Lung (tissue), 12 donors: ENCODE results near the gene CPB2. TPM values are rescaled to one million over a fixed set of nuclear protein-coding genes. Genes with fewer than 3 reads are reported as not detected.

Experiments used
- ATAC-seq: fragments of 200-7000 bp; cut with Tn5 transposase; one replicate; pipeline ENCODE4 v1.9.1; 2020; ENCODE audit warnings: moderate number of reproducible peaks; ENCODE audit not compliant: insufficient read depth, low FRiP score
- DNase-seq, 3 donors: peaks; one replicate each; pipeline ENCODE4 v3.0.0-alpha.2; 2013 to 2017
- H3K27ac ChIP-seq, 2 donors: one replicate each; pipeline ENCODE4 v1.5.1; 2013; ENCODE audit warnings: mild to moderate bottlenecking in 2 of 2, moderate library complexity in 2 of 2, control low read depth in 1 of 2, inconsistent platforms in 1 of 2, low read depth in 1 of 2, low read length in 1 of 2
- H3K27me3 ChIP-seq, 3 donors: one replicate each; pipeline ENCODE4 v1.5.1; 2013; ENCODE audit warnings: low read length in 2 of 3; ENCODE audit not compliant: control insufficient read depth in 3 of 3, insufficient read depth in 3 of 3
- H3K36me3 ChIP-seq, 4 donors: one replicate each; pipeline ENCODE4 v1.5.1; 2013; ENCODE audit warnings: low read length in 4 of 4, mild to moderate bottlenecking in 1 of 4, moderate library complexity in 1 of 4; ENCODE audit not compliant: control insufficient read depth in 4 of 4, insufficient read depth in 4 of 4
- H3K4me1 ChIP-seq, 5 donors: one replicate each; pipeline ENCODE4 v1.5.1; 2013; ENCODE audit warnings: low read length in 5 of 5, mild to moderate bottlenecking in 2 of 5, moderate library complexity in 1 of 5; ENCODE audit not compliant: control insufficient read depth in 5 of 5, insufficient read depth in 5 of 5
- H3K4me3 ChIP-seq: one replicate; pipeline ENCODE4 v1.5.1; 2013; ENCODE audit warnings: mild to moderate bottlenecking, control low read depth, moderate library complexity
- H3K9ac ChIP-seq, 2 donors: one replicate each; pipeline ENCODE4 v1.5.1; 2013; ENCODE audit warnings: low read length in 2 of 2, control low read depth in 1 of 2; ENCODE audit not compliant: insufficient read depth in 1 of 2
- H3K9me3 ChIP-seq, 4 donors: one replicate each; pipeline ENCODE4 v1.5.1; 2013; ENCODE audit warnings: low read length in 3 of 4, mild to moderate bottlenecking in 1 of 4, moderate library complexity in 1 of 4; ENCODE audit not compliant: control insufficient read depth in 4 of 4, insufficient read depth in 3 of 4
- WGBS, 2 donors: extraction: QIAGEN DNeasy Blood & Tissue Kit; methylation state at CpG; one replicate each; pipeline ENCODE4 v1.1.7; 2013; 5-methylcytosine and 5-hydroxymethylcytosine counted together
- polyA plus RNA-seq, 2 donors: library from polyadenylated mRNA; stranded (reverse); fragments of 200-250 nt; gene quantifications; one replicate each; pipeline ENCODE4 v1.2.1, GENCODE V29; 2013
- total RNA-seq, 2 donors: library from RNA; depleted of rRNA in 1 of 2; stranded (reverse); fragments of >200 nt in 1 of 2; gene quantifications; one replicate each; pipeline ENCODE4 v1.2.1, GENCODE V29; 2014 to 2021
- TF ChIP-seq, protein P1 (sequence below): IDR thresholded peaks from 2 replicates; pipeline ENCODE4 v1.5.1; 2012; ENCODE audit warnings: mild to moderate bottlenecking; ENCODE audit errors: control extremely low read depth, extremely low read depth
- donor health status: control.
- donor health status: control.
- donor health status: Bipolar disorder and iron deficiency.
- donor health status: healthy.
- donor health status: DM: yes; HTN: yes; CAD: no.

Gene CPB2
- total and polyA plus RNA-seq, 4 donors, result 1.7 to 19.7 (median 16.7) TPM; not detected in 1

DNA sequence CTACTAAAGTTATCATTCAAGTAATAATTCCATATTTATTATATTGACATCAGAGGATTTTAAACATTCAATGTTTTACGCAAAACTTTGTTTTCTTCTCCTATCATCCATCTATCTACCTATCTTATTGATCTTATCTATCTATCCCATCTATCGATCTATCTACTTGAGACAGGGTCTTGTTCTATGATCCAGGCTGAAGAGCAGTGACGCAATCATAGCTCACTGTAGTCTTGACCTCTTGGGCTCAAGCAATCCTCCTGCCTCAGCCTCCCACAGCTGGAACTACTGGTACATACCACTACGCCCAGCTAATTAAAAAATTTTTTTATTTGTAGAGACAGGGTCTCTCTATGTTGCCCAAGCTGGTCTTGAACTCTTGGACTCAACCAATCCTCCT lies 79.7 kb downstream of the CPB2 start:
- H3K4me1 ChIP-seq, result peaks cover 0 to 4% (median 0%) of the 10 kb centered on the region in 5 donors
- H3K9me3 ChIP-seq, result peaks cover 0 to 2% (median 0%) of the 10 kb centered on the region in 4 donors
- no peak for DNase-seq
- no peak overlapping the region for H3K9ac ChIP-seq
- 97 to 98% methylated on average over 4 of the region's 4 CpGs for whole genome bisulfite sequencing, 2 donors
- peaks cover 0 to 8% (median 0%) of the 10 kb centered on the region in 4 donors for H3K36me3 ChIP-seq
- TF ChIP-seq, protein P1, sequence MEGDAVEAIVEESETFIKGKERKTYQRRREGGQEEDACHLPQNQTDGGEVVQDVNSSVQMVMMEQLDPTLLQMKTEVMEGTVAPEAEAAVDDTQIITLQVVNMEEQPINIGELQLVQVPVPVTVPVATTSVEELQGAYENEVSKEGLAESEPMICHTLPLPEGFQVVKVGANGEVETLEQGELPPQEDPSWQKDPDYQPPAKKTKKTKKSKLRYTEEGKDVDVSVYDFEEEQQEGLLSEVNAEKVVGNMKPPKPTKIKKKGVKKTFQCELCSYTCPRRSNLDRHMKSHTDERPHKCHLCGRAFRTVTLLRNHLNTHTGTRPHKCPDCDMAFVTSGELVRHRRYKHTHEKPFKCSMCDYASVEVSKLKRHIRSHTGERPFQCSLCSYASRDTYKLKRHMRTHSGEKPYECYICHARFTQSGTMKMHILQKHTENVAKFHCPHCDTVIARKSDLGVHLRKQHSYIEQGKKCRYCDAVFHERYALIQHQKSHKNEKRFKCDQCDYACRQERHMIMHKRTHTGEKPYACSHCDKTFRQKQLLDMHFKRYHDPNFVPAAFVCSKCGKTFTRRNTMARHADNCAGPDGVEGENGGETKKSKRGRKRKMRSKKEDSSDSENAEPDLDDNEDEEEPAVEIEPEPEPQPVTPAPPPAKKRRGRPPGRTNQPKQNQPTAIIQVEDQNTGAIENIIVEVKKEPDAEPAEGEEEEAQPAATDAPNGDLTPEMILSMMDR, result no peak
- H3K4me3 ChIP-seq, result no peak overlapping the region
- no peaks in the 10 kb centered on the region for H3K27me3 ChIP-seq
- no peak overlapping the region for H3K27ac ChIP-seq
- ATAC-seq, result no peak

DNA sequence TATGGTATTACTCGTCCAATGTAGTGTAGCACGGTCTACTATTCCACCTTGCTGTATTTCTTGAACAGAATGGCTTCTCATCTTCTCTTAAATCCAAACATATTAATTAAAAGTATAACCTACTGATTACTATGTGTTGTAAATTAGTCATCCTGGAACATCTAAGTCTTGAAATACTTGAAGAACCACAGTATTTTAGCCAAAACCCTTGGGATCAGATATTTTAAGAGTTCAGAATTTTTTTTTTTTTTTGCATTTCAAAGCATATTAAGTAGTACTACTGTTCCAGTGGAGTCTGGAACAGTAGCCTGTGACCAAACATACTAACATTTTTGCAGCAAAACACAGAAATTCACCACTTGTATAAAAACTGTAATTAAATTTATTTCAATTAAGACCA lies 82.4 kb downstream of the CPB2 start:
- DNase-seq, result no peak
- no peak overlapping the region for H3K27ac ChIP-seq
- no peak for ATAC-seq
- no peak overlapping the region for H3K9ac ChIP-seq
- no peaks in the 10 kb centered on the region for H3K9me3 ChIP-seq
- H3K27me3 ChIP-seq, result no peaks in the 10 kb centered on the region
- whole genome bisulfite sequencing, 2 donors, result 95 to 99% methylated on average over 2 of the region's 2 CpGs
- H3K4me1 ChIP-seq, result peaks cover 0 to 4% (median 0%) of the 10 kb centered on the region in 5 donors
- no peak overlapping the region for H3K4me3 ChIP-seq
- peaks cover 0 to 14% (median 8%) of the 10 kb centered on the region in 4 donors for H3K36me3 ChIP-seq
- TF ChIP-seq, protein P1, result no peak

DNA sequence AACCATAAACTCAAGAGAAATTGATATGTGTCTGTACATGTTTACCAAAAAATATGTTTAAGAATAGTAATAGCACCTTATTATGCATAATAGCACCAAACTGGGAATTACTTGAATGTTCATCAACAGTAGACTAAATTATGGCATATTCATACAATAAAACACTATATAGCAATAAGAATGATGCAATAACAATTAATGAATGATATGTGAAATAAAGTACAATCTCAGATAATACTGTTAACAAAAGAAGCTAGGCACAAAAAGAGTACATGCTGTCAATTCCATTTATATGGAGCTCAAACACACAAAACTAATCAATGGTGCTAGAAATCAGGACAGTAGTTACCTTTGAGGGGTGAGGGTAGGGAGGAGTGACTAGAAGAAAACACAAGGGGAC lies 88.6 kb downstream of the CPB2 start:
- TF ChIP-seq, protein P1, result no peak
- no peak for ATAC-seq
- H3K4me3 ChIP-seq, result no peak overlapping the region
- no peak overlapping the region for H3K9ac ChIP-seq
- H3K36me3 ChIP-seq, result peaks cover 2 to 24% (median 17%) of the 10 kb centered on the region in 4 donors
- DNase-seq, result no peak
- H3K27ac ChIP-seq, result no peak overlapping the region
- H3K9me3 ChIP-seq, result no peaks in the 10 kb centered on the region
- H3K4me1 ChIP-seq, result no peaks in the 10 kb centered on the region
- H3K27me3 ChIP-seq, result no peaks in the 10 kb centered on the region

DNA sequence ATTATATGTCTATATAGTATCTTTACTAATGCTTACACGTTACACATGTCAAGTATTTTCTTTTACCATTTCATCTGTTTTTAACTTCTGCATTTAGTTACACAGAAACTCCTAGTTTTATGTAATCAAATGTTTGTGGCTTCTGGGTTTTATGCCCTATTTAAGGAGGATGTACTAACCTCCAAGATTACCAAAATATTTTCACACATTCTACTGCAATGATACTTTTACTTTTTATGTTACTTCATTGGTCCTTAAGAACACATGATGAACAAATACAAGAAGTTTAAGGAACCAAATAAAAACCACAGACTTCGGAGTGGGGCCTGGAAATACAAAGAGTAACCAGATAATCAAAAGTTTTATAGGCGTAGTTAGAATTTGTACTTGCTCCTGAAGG lies 89.5 kb downstream of the CPB2 start:
- H3K36me3 ChIP-seq, result peaks cover 2 to 26% (median 19%) of the 10 kb centered on the region in 4 donors
- H3K4me1 ChIP-seq, result no peaks in the 10 kb centered on the region
- TF ChIP-seq, protein P1, result no peak
- no peak for ATAC-seq
- no peak overlapping the region for H3K9ac ChIP-seq
- no peaks in the 10 kb centered on the region for H3K27me3 ChIP-seq
- no peaks in the 10 kb centered on the region for H3K9me3 ChIP-seq
- 48 to 76% methylated on average over 3 of the region's 3 CpGs for whole genome bisulfite sequencing, 2 donors
- DNase-seq, result no peak
- H3K4me3 ChIP-seq, result no peak overlapping the region
- no peak overlapping the region for H3K27ac ChIP-seq
